A549 treated with RU486 at 1 μM for 4 hours (cell line): ENCODE data around the gene AKNAD1. TPM values are rescaled to one million over a fixed set of nuclear protein-coding genes. Genes with fewer than 3 reads are reported as not detected.

Source experiments
- total RNA-seq: library from RNA; stranded (reverse); fragments of 200-300 nt; extraction: Qiagen RNA extraction; gene quantifications from 5 replicates; pipeline ENCODE4 v1.2.3, GENCODE V29; 2022; ENCODE audit warnings: low read depth

AKNAD1 gene, protein sequence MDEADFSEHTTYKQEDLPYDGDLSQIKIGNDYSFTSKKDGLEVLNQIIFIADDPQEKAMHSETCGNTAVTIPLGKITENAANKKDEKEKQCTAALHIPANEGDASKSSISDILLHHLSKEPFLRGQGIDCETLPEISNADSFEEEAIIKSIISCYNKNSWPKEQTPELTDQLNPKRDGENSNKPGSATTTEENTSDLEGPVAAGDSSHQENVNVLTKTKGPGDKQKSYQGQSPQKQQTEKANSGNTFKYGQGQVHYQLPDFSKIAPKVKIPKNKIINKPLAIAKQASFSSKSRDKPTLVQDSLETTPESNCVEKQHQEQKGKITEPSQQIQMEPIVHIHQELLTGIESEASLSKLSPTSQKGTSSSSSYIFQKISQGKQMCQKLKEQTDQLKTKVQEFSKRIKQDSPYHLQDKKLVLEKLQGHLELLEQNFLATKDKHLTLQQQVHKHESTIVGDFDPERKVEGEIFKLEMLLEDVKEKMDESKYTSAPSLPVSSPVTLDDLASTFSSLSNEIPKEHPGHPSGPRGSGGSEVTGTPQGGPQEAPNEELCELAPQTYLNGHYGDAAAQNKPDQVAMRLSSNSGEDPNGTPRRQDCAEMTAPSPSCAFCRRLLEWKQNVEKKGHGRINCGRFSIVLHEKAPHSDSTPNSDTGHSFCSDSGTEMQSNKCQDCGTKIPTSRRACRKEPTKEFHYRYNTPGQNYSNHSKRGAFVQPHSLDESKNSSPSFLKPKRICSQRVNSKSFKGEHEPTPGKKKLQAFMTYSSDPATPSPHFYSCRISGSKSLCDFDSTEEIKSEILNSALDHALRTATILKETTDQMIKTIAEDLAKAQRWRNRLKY
- total RNA-seq, result 0.69 to 2.0 TPM (median 0.94 TPM) in 5 replicates

DNA sequence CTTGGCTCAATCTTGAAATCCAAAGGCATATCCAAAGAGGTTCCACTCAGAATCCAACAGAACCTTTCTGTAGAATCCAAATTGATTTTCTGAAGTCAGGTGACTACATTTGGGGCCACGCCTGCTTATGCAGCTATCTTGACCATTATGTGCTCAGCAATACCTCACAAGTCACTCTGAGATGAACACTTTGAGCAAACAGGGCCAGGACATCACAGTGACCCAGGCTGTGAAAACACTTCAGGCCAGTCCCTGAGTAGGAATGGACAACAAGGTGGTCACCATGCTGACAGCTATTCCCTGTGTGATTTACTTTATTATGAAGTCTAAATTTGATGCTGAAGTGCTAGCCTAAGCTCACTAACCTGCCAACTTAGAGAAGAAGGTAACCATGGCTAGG is at the start of gene AKNAD1:
TSS of gene AKNAD1 (minus strand) at position 101 of the 400 bp plus-strand sequence. CDS start 4,430 bp downstream, outside the sequence.

Other genes with a start within 250 kb of the AKNAD1 start
- gene HENMT1, start 196.0 kb downstream of the AKNAD1 start, total RNA-seq, result 3.9 to 5.3 TPM (median 4.8 TPM) in 5 replicates
- gene PRPF38B, start 164.8 kb downstream of the AKNAD1 start, total RNA-seq, result 15.4 to 26.8 TPM (median 24.0 TPM) in 5 replicates
- 0.06 to 0.09 TPM in 2 of 5 replicates, not detected in the others for gene FNDC7, start 144.2 kb downstream of the AKNAD1 start, total RNA-seq
- gene STXBP3, start 110.4 kb downstream of the AKNAD1 start, total RNA-seq, result 12.9 to 28.8 TPM (median 22.6 TPM) in 5 replicates
- 14.3 to 20.4 TPM (median 15.9 TPM) in 5 replicates for gene GPSM2, start 19.9 kb upstream of the AKNAD1 start, total RNA-seq
- gene CLCC1, start 106.4 kb upstream of the AKNAD1 start, total RNA-seq, result 15.5 to 17.2 TPM (median 16.1 TPM) in 5 replicates
- gene WDR47, start 185.0 kb upstream of the AKNAD1 start, total RNA-seq, result 4.4 to 7.2 TPM (median 7.1 TPM) in 5 replicates
- 16.1 to 39.7 TPM (median 28.1 TPM) in 5 replicates for gene TAF13, start 218.9 kb upstream of the AKNAD1 start, total RNA-seq
- gene TMEM167B, start 233.7 kb upstream of the AKNAD1 start, total RNA-seq, result 8.1 to 11.7 TPM (median 10.0 TPM) in 5 replicates